Sigmoid colon (tissue), 4 donors: ENCODE measurements around the gene CDK18.

Experiments
- CTCF ChIP-seq, 4 experiments: fragments of 450-650 bp in 3 of 4; fragments of 200-600 bp in 1 of 4; IDR thresholded peaks; one replicate each; pipeline ENCODE4 v1.5.1; 2016 to 2019; ENCODE audit warnings: antibody characterized with exemption in 4 of 4, mild to moderate bottlenecking in 3 of 4, moderate library complexity in 2 of 4
- EP300 ChIP-seq, 4 donors: sonication (generic); formaldehyde crosslinking; IDR thresholded peaks; one replicate each; pipeline ENCODE4 v1.6.1; 2017; ENCODE audit warnings: antibody characterized with exemption in 4 of 4
- POLR2A ChIP-seq, 2 donors: fragments of 450-650 bp; IDR thresholded peaks; one replicate each; pipeline ENCODE4 v1.6.1; 2016; ENCODE audit warnings: antibody characterized with exemption in 2 of 2, mild to moderate bottlenecking in 2 of 2, moderate library complexity in 2 of 2
- POLR2AphosphoS5 ChIP-seq, 4 donors: sonication (generic); formaldehyde crosslinking; IDR thresholded peaks; one replicate each; pipeline ENCODE4 v1.6.1; 2017; ENCODE audit warnings: antibody characterized with exemption in 4 of 4

- no peak for TF ChIP-seq CTCF (IDR thresholded peaks at IDR 0.05)
- no peak for TF ChIP-seq EP300 (IDR thresholded peaks at IDR 0.05)
- TF ChIP-seq POLR2AphosphoS5 (IDR thresholded peaks at IDR 0.05), result no peak
- no peak for TF ChIP-seq POLR2A (IDR thresholded peaks at IDR 0.05)
Measured at GRCh38 chr1:205578780-205579571, 74.5 kb downstream of the CDK18 start.
